Islet of Langerhans (tissue), 1 donor: ENCODE measurements around the gene BRD9.
"Not testable (repeated sequence)": the region's sequence is repeated elsewhere in the genome, so short reads cannot be mapped to it uniquely, and the experiment has no call there.

ENCODE experiments used
- FAIRE-seq: peaks from one replicate; lab custom pipeline; 2011; peaks lifted over from hg19 to GRCh38; lab: Jason Lieb, UNC

BRD9 gene

DNA sequence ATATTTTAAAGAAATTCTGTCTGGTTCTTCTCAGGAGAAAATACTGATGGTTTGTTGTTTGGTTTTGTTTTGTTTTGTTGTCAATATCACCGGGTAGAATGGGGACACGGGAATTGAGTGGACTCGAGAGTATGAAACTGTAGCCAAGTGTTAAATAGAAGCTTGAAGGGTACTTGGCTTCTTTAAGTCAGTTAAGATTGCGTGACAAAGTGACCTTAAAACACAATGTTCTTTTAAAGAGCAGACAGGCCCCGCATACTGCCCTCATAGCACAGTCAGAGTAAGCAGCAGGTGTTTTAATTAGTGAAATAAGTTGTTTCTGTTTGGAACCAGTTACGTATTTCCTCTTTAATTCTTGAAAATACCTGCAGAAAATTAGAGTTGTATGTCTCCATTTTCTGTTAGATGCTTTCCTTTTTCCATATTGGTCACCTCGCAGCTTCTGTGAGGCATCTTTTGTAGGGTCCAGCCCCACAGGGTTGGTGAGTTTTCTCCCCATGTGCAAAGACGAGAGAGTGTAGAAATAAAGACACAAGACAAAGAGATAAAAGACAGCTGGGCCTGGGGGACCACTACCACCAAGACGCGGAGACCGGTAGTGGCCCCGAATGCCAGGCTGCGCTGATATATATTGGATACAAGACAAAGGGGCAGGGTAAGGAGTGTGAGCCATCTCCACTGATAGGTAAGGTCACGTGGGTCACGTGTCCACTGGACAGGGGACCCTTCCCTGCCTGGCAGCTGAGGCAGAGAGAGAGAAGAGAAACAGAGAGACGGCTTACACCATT is 9.7 kb upstream of the BRD9 start:
- FAIRE-seq: no peak

DNA sequence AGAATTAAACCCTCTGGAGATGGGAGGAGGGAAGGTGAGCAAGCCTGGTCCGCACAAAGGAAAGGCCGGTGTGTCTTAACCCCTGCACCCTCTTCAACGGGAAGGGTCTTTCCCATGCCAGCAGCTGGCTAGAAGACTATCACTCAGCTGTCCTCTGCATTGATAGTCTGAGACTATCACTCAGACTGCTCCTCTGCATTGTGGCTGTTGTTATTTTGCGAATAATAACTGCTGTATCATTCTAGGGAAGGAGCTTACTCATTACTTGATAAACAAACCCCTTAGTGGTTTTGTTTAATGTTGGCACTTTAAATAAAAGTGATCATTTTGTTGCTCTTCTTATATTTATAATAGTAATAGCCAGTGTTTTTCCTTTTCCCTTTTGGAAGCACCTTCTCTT is 8.2 kb upstream of the BRD9 start:
- FAIRE-seq: no peak

GRCh38 chr5:893711-894110 is 1.1 kb upstream of the BRD9 start:
- no peak for FAIRE-seq

- no peak for FAIRE-seq
Measured at GRCh38 chr5:893137-893506, 521 bp upstream of the BRD9 start.

GRCh38 chr5:891837-892393 is 686 bp downstream of the BRD9 start:
- no peak for FAIRE-seq

GRCh38 chr5:891117-891836 is 1.3 kb downstream of the BRD9 start:
- FAIRE-seq: no peak

GRCh38 chr5:889075-889710 is 3.4 kb downstream of the BRD9 start:
- FAIRE-seq: no peak

DNA sequence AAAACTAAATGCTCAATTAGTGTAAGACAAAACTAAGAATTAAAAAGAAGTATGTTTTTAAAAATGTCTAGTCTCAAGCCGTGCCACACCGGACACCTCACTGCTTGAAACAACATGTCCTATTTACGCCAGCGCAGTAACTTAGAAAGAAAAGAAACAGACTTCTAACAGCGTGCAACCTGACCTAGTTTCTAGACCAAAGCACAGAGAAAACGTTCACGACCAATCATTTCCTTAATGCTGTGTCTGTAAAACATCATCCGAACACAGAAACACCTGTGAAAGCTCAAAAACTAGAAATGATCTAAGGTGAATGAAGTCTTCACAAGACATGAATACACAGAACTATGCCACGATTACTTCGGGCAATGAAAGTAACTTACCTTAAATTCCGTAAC is 4.0 kb downstream of the BRD9 start:
- no peak for FAIRE-seq

GRCh38 chr5:887947-888637 is 4.5 kb downstream of the BRD9 start:
- FAIRE-seq: no peak

DNA sequence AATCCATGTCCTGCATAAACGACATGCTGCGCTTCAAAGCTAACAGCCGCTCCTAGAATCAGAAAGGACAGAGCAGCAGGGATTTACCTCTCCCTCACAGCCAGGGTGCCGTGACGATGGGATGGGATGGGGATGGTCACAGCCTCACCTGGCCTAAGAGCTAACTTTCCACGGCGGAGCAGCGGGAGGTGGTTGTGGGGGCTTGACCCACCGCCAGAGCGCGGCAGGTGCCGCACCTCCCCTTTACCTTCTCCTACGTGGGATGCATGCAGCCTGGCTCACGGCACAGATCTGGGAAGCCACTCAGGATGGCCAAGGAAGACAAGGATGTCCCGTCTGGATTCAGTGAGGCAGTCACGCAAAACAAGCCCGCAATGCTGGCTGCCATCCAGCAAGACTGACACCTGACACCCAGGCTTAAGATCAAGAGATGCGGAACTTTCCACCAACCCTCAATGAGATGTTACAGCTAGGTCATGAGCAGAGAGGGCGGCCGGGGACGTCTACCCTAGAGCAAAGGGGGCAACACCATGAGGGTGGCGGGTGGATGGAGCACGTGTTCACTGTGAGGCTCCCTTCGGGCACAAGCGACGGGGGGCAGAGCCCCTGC is 5.8 kb downstream of the BRD9 start:
- FAIRE-seq: no peak

DNA sequence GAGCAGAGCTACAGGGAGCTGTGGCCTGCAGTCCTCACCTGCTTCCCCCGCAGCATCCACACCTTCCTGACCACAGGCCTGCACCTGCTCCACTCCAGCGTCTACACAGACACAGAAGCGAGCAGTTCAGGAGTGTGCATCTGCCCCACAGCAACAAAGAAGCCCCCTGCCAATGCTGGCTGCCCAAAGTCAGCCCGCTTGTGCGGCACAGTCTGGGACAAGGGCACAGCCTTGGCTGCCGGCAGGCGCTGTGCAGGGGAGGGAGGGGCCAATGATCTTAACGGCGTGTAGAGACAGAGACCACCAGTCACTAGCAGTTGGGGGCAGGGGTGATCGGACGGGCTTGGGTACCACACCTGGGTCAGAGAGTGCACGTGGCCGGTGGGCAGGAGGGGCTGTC is 6.6 kb downstream of the BRD9 start:
- FAIRE-seq: no peak

DNA sequence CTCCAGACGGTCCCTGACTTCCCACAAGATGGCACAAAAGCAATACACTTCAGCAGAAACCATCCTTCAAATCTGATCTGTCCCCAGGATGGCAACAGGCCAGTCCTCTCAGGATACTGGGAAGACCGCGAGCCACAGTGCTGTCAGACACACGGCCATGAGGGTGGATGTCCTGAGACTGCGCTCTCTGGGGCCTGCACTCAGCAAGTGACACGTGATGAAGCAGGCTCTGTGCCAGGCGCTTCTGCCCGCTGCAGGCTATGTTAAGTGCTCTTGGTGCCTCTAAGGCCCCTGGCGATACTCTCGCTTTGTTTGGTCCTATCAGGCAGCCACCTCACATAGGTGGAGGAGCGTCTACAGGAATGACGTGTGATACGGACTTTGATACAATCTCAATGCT is 7.1 kb downstream of the BRD9 start:
- FAIRE-seq: no peak

DNA sequence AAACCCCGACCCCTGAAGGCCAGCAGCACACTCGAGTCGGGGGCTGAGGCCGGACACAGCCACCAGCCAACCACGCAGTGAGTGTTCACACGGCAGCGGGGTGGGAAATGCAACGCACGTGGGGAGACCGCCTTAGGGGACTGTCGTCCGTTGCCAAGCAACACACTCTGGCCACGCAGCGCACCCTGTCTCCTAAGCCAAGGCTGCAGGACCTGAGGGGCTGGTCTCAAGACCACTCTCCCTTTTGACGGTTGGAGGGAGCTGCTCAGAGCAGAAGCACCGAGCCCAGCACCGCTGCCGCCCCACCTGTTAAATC is 7.5 kb downstream of the BRD9 start:
- FAIRE-seq: no peak

GRCh38 chr5:884345-885126 is 8.1 kb downstream of the BRD9 start:
- FAIRE-seq: no peak

GRCh38 chr5:883475-884181 is 9.0 kb downstream of the BRD9 start:
- no peak for FAIRE-seq

DNA sequence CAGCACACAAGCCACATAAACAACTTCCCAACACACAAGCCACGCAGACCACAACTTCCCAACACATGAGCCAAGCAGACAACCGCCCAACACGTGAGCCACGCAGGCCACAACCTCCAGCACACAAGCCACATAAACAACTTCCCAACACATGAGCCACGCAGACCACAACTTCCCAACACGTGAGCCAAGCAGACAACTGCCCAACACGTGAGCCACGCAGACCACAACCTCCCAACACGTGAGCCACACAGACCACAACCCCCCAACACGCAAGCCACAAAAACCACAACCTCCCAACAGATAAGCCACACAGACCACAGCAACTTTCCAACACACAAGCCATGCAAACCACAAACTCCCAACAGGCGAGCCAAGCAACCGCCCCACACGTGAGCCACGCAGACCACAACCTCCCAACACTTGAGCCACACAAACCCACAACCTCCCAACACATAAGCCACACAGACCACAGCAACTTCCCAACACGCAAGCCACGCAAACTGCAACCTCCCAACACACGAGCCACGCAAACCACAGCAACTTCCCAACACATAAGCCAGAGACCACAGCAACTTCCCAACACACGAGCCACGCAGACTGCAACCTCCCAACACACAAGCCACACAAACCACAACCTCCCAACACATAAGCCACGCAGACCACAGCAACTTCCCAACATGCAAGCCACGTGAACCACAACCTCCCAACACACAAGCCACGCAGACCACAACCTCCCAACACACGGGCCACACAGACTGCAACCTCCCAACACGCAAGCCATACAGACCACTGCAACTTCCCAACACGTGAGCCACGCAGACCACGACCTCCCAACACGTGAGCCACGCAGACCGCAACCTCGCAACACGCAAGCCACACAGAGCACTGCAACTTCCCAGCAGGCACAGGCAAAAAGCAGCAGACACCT is 10.1 kb downstream of the BRD9 start:
- FAIRE-seq: no peak

DNA sequence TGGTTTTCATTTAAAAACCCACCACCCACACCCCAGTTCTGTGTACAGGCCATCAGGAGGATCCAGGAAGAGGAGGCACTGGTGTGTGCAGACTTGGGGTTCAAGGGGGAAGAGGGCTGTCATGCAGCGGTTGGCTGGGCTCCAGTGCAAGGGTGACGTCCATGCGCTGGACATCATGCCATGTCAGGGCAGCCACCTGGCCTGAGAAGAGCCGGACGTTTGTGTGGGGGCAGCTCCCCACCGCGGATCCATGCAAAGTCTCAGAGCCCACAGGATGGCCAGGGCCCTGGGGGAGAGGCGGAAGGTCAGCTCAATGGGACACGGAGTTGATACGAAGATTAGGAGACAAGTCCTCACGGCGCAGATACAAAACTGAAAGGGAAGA is 11.1 kb downstream of the BRD9 start:
- no peak for FAIRE-seq

- FAIRE-seq: no peak
Measured at GRCh38 chr5:880816-881550, 11.6 kb downstream of the BRD9 start.

- FAIRE-seq: not testable (repeated sequence)
Measured at GRCh38 chr5:878677-879076, 13.9 kb downstream of the BRD9 start.
